Neural progenitor cell (in vitro differentiated cells): ENCODE data around the gene DOCK4.

Source experiments
- EZH2 ChIP-seq: fragments of 200-600 bp; sonication (generic); IDR thresholded peaks from 2 replicates; pipeline ENCODE4 v1.6.1; 2017; ENCODE audit warnings: antibody characterized with exemption, mild to moderate bottlenecking, moderate library complexity
- EZH2phosphoT487 ChIP-seq: fragments of 200-600 bp; sonication (generic); IDR thresholded peaks from 2 replicates; pipeline ENCODE4 v1.6.1; 2017; ENCODE audit warnings: antibody characterized with exemption
- TF ChIP-seq, protein P1 (sequence below): fragments of 200-600 bp; sonication (generic); IDR thresholded peaks from 2 replicates; pipeline ENCODE4 v1.5.1; 2017; ENCODE audit warnings: antibody characterized with exemption, mild to moderate bottlenecking

DNA sequence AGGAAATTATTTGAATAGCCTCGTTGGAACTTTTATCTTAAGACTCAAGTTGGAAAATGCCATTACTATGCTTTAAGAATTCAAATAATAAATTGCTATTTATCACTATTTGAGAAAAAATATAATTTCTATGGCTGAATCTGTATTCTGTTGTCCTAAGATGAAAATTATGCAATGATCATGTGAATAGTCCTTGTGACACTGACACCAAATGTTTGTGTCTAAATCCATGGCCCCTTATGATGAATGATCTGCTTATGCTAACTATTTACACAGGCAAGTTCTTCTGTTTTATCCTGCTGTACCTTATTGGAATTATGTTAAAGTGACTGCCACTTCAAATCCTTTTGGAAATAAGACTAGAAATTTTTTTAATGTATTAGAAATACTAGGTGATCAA lies 208.7 kb downstream of the DOCK4 start:
- TF ChIP-seq, protein P1, sequence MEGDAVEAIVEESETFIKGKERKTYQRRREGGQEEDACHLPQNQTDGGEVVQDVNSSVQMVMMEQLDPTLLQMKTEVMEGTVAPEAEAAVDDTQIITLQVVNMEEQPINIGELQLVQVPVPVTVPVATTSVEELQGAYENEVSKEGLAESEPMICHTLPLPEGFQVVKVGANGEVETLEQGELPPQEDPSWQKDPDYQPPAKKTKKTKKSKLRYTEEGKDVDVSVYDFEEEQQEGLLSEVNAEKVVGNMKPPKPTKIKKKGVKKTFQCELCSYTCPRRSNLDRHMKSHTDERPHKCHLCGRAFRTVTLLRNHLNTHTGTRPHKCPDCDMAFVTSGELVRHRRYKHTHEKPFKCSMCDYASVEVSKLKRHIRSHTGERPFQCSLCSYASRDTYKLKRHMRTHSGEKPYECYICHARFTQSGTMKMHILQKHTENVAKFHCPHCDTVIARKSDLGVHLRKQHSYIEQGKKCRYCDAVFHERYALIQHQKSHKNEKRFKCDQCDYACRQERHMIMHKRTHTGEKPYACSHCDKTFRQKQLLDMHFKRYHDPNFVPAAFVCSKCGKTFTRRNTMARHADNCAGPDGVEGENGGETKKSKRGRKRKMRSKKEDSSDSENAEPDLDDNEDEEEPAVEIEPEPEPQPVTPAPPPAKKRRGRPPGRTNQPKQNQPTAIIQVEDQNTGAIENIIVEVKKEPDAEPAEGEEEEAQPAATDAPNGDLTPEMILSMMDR, result no peak
- no peak for TF ChIP-seq EZH2
- no peak for TF ChIP-seq EZH2phosphoT487
